ENCODE data around the gene FBXL20. TPM values are rescaled to one million over a fixed set of nuclear protein-coding genes. Genes with fewer than 3 reads are reported as not detected.

The FBXL20 gene
- total RNA-seq, 1 experiment from 2014 or later, result 5.0 TPM

GRCh38 chr17:39328815-39329214 is 72.6 kb downstream of the FBXL20 start:
- Histone ChIP-seq H3K4me2 (ENCODE audit: low read length) (no peak overlapping the region), H3K36me3 (ENCODE audit: low read depth, low read length) (no peaks in the 10 kb centered on the region), H3K4me1 (ENCODE audit: insufficient read depth, low read length) (no peaks in the 10 kb centered on the region), H3K9me3 (ENCODE audit: low read length) (no peaks in the 10 kb centered on the region), H3F3A (ENCODE audit: low read length, unreplicated experiment) (no peaks in the 10 kb centered on the region), H2AFZ (ENCODE audit: low read length) (no peak overlapping the region), H3K9ac (ENCODE audit: low read length) (no peak overlapping the region), H3K27me3 (ENCODE audit: low read length) (no peaks in the 10 kb centered on the region), H3K9me2 (replicated peaks; ENCODE audit: low read length) (no peaks in the 10 kb centered on the region), H3K27ac (ENCODE audit: low read length) (no peak overlapping the region), H4K20me1 (ENCODE audit: low read length) (no peaks in the 10 kb centered on the region), H3K4me3 (ENCODE audit: low read length) (no peak overlapping the region), H3K79me2 (ENCODE audit: low read length) (no peaks in the 10 kb centered on the region)
- no TSS peak for BruUV-seq (replicated peaks)
- DNase-seq (no peak), ATAC-seq (no peak)
- TF ChIP-seq CTCF (conservative IDR thresholded peaks at IDR 0.05; ENCODE audit: low read depth, low read length) (no peak), EZH2phosphoT487 (IDR thresholded peaks at IDR 0.05; ENCODE audit: borderline replicate concordance, low read length) (no peak), EZH2 (IDR thresholded peaks at IDR 0.05; ENCODE audit: low read length, unreplicated experiment) (no peak)
- ChIA-PET CTCF (no interaction called here), POLR2A (ENCODE audit: unreplicated experiment) (no interaction called here)
- intact Hi-C loops (cut with micrococcal nuclease), result no loop called here

- Histone ChIP-seq H4K20me1 (ENCODE audit: low read length) (no peaks in the 10 kb centered on the region), H3K9me3 (ENCODE audit: low read length) (no peaks in the 10 kb centered on the region), H3K4me3 (ENCODE audit: low read length) (no peak overlapping the region), H3F3A (ENCODE audit: low read length, unreplicated experiment) (no peaks in the 10 kb centered on the region), H3K9ac (ENCODE audit: low read length) (no peak overlapping the region), H3K36me3 (ENCODE audit: low read depth, low read length) (no peaks in the 10 kb centered on the region), H3K9me2 (replicated peaks; ENCODE audit: low read length) (no peaks in the 10 kb centered on the region), H3K4me1 (ENCODE audit: insufficient read depth, low read length) (no peaks in the 10 kb centered on the region), H3K79me2 (ENCODE audit: low read length) (no peaks in the 10 kb centered on the region), H2AFZ (ENCODE audit: low read length) (no peak overlapping the region), H3K27me3 (ENCODE audit: low read length) (no peaks in the 10 kb centered on the region), H3K27ac (ENCODE audit: low read length) (no peak overlapping the region), H3K4me2 (ENCODE audit: low read length) (no peak overlapping the region)
- POLR2A ChIA-PET (ENCODE audit: unreplicated experiment), result interaction anchor here (0.6 kb wide), 1 partner anchor 31 kb away, joined by 3 read pairs; no protein-coding TSS in a partner anchor
- TF ChIP-seq CTCF (conservative IDR thresholded peaks at IDR 0.05; ENCODE audit: low read depth, low read length) (no peak), EZH2phosphoT487 (IDR thresholded peaks at IDR 0.05; ENCODE audit: borderline replicate concordance, low read length) (no peak), EZH2 (IDR thresholded peaks at IDR 0.05; ENCODE audit: low read length, unreplicated experiment) (no peak)
- CTCF ChIA-PET, result no interaction called here
- ATAC-seq (no peak), DNase-seq (no peak)
- BruUV-seq (replicated peaks), result no TSS peak
- intact Hi-C loops (cut with micrococcal nuclease), result no loop called here
These were observed 74.3 kb downstream of the FBXL20 start for GRCh38 chr17:39327109-39327508.

GRCh38 chr17:39325528-39326240 is 75.7 kb downstream of the FBXL20 start:
- TF ChIP-seq CTCF (conservative IDR thresholded peaks at IDR 0.05; ENCODE audit: low read depth, low read length) (no peak), EZH2phosphoT487 (IDR thresholded peaks at IDR 0.05; ENCODE audit: borderline replicate concordance, low read length) (no peak), EZH2 (IDR thresholded peaks at IDR 0.05; ENCODE audit: low read length, unreplicated experiment) (no peak)
- no peak for ATAC-seq
- Histone ChIP-seq H3K9me2 (replicated peaks; ENCODE audit: low read length) (no peaks in the 10 kb centered on the region), H3K79me2 (ENCODE audit: low read length) (no peaks in the 10 kb centered on the region), H2AFZ (ENCODE audit: low read length) (no peak overlapping the region), H3K27me3 (ENCODE audit: low read length) (no peaks in the 10 kb centered on the region), H4K20me1 (ENCODE audit: low read length) (no peaks in the 10 kb centered on the region), H3K27ac (ENCODE audit: low read length) (no peak overlapping the region), H3K4me2 (ENCODE audit: low read length) (no peak overlapping the region), H3K36me3 (ENCODE audit: low read depth, low read length) (no peaks in the 10 kb centered on the region), H3K4me1 (ENCODE audit: insufficient read depth, low read length) (no peaks in the 10 kb centered on the region), H3K4me3 (ENCODE audit: low read length) (no peak overlapping the region), H3K9ac (ENCODE audit: low read length) (no peak overlapping the region), H3F3A (ENCODE audit: low read length, unreplicated experiment) (no peaks in the 10 kb centered on the region), H3K9me3 (ENCODE audit: low read length) (no peaks in the 10 kb centered on the region)
- no TSS peak for BruUV-seq (replicated peaks)
- ChIA-PET CTCF (no interaction called here), POLR2A (ENCODE audit: unreplicated experiment) (no interaction called here)
- DNase-seq, result no peak
- intact Hi-C loops (cut with micrococcal nuclease), result no loop called here
